ENCODE results near the gene PHC2.

PHC2 gene

GRCh38 chr1:33348676-33349080 lies 82.2 kb downstream of the PHC2 start:
- DNase-seq = peak; percentile 19

- no peak for DNase-seq
These were observed 82.7 kb downstream of the PHC2 start for GRCh38 chr1:33348194-33348593.

GRCh38 chr1:33347650-33347992 lies 83.3 kb downstream of the PHC2 start:
- peak; percentile 13 for DNase-seq

- DNase-seq = no peak
These were observed 83.8 kb downstream of the PHC2 start for GRCh38 chr1:33346927-33347649.

DNA sequence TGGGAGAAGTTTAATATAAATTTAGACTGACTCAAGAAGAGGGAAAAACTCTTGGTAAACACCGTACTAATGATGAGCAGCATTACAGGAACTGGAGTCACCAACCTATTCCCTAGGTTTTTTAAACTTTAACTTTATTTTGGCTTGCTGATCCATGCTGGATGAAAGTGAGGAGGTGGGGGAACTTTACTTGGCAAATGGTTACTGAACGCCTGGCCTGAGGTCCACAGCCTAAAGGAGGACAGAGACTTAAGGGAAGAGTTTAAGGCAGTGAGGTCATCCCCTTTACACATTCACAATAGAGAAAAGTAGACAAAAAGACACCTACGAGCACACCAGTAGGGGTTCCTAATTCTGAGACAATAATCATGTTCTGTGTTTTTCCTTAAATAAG lies 84.4 kb downstream of the PHC2 start:
- no peak for DNase-seq

- no peak for DNase-seq
These were observed 85.9 kb downstream of the PHC2 start for GRCh38 chr1:33344896-33345560.

- DNase-seq = no peak
These were observed 87.4 kb downstream of the PHC2 start for GRCh38 chr1:33343539-33343938.

- peak; percentile 95 for DNase-seq
These were observed 88.7 kb downstream of the PHC2 start for GRCh38 chr1:33342041-33342723.

DNA sequence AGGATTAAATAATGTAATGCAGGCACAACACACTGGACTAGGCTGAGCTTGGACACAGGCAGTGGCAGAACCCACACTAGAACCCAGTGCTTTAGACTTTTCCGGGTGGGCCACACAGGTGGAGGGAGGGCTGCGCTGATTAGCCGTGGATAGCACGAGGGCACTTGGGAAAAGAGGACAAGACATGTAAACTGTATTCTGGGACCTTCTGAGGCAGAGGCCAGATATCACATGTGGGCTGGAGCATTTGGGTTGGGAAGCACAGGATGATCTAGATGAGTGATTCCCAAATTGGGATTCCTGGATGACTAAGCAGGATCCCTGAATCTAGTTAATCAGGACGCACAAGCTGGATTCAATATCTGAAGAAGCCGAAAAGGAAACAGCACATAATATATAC lies 89.7 kb downstream of the PHC2 start:
- DNase-seq = no peak

DNA sequence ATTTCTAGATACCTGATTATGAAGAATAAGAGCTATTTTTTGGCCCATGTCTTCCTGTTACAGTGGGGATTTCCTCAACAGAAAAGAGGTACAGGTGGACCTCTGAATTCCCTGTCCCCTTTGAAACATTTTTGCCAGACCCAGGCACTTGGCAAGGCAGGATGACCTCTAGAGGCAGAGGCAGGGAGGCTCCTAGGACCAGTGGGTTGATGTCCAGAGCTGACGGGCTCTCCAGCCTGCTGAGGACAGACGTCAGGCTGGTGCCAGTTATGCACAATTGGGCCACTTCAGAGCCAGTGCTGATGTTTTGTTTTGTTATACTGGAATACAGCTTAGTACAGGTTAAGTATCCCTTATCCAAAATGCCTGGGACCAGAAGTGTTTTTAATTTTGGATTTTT lies 91.5 kb downstream of the PHC2 start:
- DNase-seq = no peak

DNA sequence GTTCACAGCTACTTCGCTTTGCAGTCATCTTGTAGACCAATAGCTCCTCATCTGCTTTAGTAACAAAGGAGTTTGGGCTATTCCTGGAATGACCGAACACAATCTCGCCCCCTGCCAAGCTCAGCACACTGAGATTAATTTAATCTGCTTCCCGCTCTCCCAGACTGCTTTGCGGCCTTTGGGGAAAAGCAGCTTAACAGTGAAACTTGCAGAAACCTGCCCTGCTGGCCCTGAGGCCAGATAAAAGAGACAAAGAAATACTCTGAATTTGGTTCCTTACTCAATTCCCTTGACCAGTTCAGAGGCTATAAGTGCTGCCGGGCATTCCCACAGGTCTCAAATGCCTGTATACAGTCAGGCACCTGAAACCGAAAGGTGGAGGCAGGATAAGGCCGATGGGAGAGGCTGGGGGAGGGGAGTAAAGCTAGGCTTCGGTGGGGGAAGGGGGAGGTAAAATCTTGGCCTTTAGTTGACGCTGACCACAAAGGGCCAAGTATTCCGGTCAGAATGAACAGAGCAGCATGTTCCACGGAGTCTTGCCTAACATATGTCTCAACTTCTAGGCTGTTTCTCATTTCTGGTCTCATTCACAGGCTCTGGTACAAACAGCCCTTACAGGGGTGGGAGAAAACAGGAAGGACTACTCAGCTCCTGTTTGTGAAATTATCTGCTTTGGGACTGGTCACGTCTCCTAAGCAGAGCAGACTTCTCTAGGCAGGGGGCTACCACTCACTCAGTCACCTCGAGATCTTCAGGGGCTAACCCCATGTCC lies 92.3 kb downstream of the PHC2 start:
- no peak for DNase-seq

- no peak for DNase-seq
These were observed 92.9 kb downstream of the PHC2 start for GRCh38 chr1:33338048-33338439.

DNA sequence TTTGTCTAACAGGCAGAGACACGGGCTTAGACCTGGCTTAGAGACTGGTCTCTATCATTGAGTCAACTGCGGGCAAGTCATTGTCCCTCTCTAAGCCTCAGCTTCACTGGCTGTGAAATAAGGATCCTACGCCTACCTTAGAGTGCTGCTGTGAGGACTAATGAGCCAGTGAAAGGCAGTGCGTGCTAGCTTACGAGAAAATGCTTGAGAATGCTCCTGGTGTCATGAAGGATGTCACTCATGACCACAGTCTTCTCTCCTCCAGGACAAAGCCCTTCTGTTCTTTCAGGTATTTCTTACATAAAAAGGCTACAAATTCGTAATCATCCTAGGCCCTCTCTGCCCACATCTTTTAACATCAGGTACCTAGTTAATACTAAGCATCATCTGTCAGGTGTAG lies 93.5 kb downstream of the PHC2 start:
- no peak for DNase-seq

DNA sequence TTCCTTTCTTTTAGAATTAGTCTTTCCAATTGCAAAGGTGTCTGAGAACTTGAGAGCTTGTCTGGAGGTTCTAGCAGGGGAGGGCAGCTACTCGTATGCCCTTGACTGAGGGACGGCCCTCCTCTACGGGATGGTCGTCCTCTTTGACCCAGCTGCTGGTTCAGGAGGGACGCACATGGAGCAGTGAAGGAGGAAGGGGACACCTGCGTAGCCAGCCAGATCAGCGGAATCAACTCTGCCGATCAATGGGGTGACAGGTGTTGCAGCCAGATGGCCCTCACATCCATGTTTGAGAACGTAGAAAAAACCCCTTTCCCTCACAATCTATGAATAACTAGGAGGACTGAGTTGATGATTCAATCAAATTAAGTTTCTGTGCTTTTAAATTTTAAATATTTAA lies 94.3 kb downstream of the PHC2 start:
- DNase-seq = no peak

DNA sequence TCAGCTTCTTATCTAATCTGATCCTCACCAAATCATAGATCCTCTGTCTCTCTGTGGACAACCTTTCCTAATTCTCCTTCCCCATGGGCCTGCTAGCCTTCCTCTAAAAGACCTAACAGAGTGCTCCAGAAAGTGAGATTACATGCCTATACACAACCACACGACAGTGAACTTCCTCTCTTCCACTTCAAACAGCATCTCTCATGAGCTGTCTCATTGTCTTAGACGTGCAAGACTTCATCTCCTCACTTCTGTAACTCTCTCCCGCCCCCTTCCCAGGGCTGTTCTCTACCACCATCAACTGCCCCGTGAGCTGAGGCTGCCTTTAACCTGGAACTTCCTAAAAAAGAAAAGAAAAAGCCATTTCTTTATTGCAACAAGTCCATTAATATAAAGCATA lies 95.9 kb downstream of the PHC2 start:
- no peak for DNase-seq

DNA sequence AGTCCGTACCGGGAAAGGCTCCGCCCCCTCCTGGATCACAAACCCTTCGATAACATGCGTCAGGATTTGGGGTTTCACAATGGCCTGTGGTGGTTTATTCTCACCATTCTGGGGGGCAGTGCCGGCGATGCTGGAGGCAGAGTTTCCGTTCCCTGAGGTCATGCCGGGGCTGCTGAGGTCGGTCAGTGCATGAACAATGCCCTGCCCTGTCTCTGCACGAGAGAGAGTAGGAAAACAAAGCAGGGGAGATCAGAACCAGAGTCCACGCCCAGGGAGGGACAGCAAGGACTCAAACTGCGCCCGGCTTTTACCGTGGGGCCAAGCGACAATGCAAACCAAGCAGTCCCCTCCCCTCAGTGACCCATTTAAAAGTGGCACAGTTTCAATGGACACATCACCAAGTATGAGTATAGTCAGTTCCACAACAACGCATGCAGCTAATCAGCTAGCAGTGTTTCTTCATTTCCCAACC lies 96.8 kb downstream of the PHC2 start:
- DNase-seq = no peak

DNA sequence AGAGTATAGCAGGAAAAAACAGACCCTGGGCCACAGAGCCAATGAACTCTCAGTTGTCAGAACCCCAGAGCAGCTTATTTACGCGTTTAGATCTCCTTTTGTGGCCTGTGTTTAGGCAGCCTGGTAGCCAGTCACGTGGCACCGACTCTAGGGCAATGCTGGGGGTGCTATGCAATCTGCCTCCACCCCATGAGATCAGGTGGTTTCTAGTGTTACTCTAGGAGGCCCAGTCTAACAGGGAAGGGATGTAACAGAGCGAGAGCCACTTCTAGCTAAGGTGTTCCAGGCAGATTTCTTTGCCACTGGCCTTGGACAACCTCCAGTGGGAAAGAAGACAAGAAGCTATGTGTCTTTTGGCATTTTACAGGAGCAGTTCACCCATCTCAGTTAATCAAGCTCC lies 98.0 kb downstream of the PHC2 start:
- no peak for DNase-seq

- no peak for DNase-seq
These were observed 98.5 kb downstream of the PHC2 start for GRCh38 chr1:33332357-33332789.

DNA sequence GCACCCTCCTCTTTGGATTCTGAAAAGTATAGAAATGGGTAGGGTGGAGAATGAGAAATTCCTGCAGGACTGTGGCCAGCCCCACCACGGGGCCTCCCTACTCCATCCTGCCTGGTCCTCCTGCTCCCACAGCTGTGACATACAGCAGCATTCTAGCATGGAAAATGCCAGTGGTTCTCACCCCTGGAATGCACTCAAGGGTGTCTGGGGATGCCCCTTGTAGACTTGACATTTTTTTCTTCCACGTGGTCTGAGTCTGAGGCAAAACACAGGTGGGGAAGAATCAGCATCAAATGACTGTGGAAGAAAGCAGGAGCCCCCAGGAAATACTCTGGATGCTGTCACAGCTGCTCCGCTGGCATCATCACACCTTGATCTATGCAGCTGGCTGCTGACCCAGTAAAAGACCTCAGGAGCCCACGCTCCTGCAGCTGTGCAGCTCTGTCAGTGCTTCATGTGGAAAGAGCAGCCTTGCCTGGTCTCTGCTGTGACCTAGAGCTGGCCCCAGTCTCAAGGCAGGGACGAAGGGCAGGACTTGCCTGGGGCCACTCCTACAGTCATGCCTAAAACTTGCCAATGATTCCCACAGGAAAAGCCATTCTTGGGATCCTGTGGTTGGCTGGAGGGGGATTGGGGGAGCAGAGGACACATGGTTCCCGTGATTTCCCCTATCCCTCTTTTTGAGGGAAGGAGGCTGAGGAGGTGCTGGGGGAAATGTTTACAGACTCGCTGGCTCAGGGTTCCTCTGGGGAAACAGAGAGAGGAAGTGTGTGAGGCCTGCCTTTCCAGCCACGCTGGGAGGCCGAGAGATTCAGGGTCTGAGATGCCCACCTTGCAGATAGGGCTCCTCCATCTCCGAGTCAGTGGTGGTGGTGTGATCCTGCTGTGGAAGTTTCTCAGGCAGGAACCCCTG lies 99.2 kb downstream of the PHC2 start:
- no peak for DNase-seq

GRCh38 chr1:33330906-33331305 lies 100.0 kb downstream of the PHC2 start:
- no peak for DNase-seq

DNA sequence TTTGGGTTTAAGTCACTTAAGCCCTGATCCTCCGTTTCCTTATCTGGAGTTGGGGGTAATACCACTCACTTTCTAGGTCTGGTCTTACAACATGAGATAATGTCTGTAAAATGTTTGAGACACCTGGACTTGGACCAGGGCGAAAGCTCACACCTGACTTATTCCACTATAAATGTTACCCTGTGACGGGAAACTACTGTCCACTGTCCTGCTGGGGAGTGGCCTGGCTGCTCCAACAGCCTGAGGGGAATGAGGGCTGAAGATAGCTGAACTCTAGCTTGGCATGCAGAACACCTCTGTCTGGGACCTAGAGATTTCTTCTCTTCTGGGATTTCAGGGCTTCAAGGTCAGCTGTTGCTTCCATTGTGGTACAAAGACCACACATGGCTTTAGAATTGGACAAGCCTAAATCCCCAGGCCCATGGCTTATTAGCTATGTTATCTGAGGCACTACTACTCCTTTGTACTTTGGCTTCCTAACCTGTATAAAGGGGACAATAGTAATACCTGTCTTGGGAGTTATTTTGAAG lies 100.5 kb downstream of the PHC2 start:
- no peak for DNase-seq

Data from NCI-H526 treated with DMSO at 0.1 percent for 48 hours (cell line).